Measurements from ENCODE around the gene KIR3DL2.
"Not testable (repeated sequence)": the region's sequence is repeated elsewhere in the genome, so short reads cannot be mapped to it uniquely, and the experiment has no call there.

KIR3DL2 gene

DNA sequence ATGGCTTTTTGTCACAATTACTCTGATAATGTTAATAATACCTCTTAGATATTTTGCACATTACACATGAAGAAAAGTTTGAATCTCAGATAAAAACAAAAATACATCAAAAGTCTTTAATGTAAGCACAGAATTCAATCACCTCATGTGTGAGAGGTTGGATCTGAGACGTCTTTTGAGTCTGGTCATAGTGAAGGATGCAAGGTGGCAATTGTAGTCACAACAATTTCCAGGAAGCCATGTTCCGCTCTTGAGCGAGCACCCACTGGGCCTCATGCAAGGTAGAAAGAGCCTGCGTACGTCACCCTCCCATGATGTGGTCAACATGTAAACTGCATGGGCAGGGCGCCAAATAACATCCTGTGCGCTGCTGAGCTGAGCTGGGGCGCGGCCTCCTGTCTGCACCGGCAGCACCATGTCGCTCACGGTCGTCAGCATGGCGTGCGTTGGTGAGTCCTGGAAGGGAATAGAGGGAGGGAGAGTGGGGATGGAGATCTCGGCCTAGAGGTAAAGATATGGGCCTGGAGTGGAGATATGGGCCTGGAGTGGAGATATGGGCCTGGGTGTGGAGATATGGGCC is at the start of gene KIR3DL2:
Gene KIR3DL2 (plus strand): TSS at position 383 of the 580 bp plus-strand sequence. CDS start 33 bp downstream, at position 416.
- not testable (repeated sequence) for DNase-seq

DNA sequence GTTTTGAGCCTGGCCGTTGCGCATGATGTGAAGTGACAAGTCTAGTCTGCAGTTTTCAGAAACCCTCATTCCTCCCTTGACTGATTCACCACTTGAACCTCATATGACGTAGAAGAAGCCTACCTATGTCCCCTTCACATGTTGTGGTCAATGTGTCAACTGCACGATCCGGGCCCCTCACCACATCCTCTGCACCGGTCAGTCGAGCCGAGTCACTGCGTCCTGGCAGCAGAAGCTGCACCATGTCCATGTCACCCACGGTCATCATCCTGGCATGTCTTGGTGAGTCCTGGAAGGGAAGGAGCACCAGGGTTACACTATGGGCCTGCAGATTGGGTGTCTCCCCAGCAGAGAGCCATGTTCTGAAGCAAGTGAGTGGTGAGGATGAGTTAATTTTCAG is 46.8 kb upstream of the KIR3DL2 start, which contains the start of gene KIR2DL4:
Gene KIR2DL4 (plus strand): TSS at position 201 of the 400 bp plus-strand sequence. CDS start 42 bp downstream, at position 243.
- no peak for DNase-seq

DNA sequence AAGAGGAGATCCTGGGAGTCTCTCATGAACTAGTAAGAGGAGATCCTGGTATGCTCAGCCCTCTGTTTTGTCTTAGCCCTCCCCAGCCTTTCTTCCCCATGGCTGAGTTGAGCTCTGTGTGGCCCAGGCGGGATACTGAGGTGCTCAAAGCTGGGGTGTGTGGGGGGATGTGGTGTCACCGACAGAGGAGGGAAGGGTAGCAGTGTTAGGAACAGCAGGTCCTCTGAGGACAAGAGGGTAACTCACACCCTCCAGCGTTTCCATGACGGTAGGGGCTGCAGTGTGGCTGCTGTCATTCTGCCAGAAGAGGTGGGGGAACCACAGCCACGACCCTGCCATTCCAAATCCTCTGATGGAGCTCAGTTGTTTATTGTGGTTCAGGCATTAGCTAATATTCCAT is 46.1 kb upstream of the KIR3DL2 start:
- no peak for DNase-seq

DNA sequence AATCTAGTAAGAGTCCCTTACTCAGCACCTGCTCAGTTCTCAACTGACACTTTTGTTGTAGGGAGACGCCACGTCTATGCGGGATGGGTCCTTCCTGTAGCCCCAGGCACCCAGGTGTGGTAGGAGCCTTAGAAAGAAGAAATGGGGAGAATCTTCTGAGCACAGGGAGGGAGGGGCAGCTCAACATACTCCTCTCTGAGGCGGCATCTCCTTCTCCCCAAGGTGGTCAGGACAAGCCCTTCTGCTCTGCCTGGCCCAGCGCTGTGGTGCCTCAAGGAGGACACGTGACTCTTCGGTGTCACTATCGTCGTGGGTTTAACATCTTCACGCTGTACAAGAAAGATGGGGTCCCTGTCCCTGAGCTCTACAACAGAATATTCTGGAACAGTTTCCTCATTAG is 45.7 kb upstream of the KIR3DL2 start:
- DNase-seq, result no peak

GRCh38 chr19:54805665-54806515 is 44.4 kb upstream of the KIR3DL2 start:
- no peak for DNase-seq

GRCh38 chr19:54806516-54806838 is 43.8 kb upstream of the KIR3DL2 start:
- no peak for DNase-seq

- DNase-seq, result not testable (repeated sequence)
Observed at GRCh38 chr19:54814571-54814970, 35.7 kb upstream of the KIR3DL2 start.

- DNase-seq, result not testable (repeated sequence)
Observed at GRCh38 chr19:54816251-54816650, 34.0 kb upstream of the KIR3DL2 start, which contains the start of gene KIR3DL1. TSS of gene KIR3DL1 (plus strand) at chr19:54816468.

DNA sequence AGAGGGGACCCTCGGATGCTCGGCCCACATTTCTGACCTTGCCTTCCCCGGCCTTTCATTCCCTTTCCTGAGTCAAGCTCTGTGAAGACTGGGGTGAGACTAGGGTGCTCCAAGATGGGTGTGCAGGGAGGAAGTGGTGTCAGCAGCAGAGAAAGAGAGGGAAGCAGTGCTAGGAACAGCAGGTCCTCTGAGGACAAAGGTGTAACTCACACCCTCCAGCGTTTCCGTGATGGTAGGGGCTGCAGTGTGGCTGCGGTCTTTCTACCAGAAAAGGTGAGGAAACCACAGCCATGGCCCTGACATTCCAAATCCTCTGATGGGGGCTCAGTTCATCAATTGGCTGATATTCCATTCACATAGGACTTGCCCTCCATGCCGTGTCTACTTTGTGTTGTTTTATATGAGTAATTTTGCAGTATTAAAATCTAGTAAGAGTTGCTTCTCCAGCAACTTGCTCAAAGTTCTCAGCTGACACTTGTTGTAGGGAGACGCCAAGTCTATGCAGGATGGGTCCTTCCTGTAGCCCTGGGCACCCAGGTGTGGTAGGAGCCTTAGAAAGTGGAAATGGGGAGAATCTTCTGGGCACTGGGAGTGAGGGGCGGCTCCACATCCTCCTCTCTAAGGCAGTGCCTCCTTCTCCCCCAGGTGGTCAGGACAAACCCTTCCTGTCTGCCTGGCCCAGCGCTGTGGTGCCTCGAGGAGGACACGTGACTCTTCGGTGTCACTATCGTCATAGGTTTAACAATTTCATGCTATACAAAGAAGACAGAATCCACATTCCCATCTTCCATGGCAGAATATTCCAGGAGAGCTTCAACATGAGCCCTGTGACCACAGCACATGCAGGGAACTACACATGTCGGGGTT is 32.3 kb upstream of the KIR3DL2 start:
- no peak for DNase-seq

GRCh38 chr19:54824416-54824815 is 25.8 kb upstream of the KIR3DL2 start:
- DNase-seq, result not testable (repeated sequence)

GRCh38 chr19:54825326-54825725 is 24.9 kb upstream of the KIR3DL2 start:
- DNase-seq, result not testable (repeated sequence)

- DNase-seq, result not testable (repeated sequence)
Observed at GRCh38 chr19:54828064-54828463, 22.2 kb upstream of the KIR3DL2 start.

- not testable (repeated sequence) for DNase-seq
Observed at GRCh38 chr19:54832496-54832895, 17.7 kb upstream of the KIR3DL2 start, which contains the start of gene KIR2DS4. TSS of gene KIR2DS4 (plus strand) at chr19:54832676.

- DNase-seq, result not testable (repeated sequence)
Observed at GRCh38 chr19:54835126-54835525, 15.1 kb upstream of the KIR3DL2 start.

- DNase-seq, result not testable (repeated sequence)
Observed at GRCh38 chr19:54837522-54837921, 12.7 kb upstream of the KIR3DL2 start.

- not testable (repeated sequence) for DNase-seq
Observed at GRCh38 chr19:54843171-54843570, 7.1 kb upstream of the KIR3DL2 start.

DNA sequence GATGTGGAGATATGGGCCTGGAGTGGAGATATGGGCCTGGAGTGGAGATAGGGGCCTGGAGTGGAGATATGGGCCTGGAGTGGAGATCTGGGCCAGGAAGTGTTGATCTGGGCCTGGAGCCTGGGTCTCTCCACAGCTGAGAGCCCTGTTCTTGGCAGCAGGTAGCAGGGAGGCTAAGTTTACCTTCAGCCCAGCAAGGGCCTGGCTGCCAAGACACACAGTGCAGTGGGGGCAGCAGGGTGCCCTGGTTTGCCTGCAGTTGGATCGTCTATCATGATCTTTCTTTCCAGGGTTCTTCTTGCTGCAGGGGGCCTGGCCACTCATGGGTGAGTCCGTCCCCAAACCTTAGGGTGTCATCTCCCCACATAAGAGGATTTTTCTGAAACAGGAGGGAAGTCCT is 687 bp downstream of the KIR3DL2 start:
- no peak for DNase-seq

DNA sequence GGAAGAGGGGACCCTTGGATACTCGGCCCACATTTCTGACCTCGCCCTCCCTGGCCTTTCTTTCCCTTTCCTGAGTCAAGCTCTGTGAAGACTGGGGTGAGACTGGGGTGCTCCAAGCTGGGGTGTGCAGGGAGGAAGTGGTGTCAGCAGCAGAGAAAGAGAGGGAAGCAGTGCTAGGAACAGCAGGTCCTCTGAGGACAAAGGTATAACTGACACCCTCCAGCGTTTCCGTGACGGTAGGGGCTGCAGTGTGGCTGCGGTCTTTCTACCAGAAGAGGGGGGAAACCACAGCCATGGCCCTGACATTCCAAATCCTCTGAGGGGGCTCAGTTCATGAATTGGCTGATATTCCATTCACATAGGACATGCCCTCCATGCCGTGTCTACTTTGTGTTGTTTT is 1.1 kb downstream of the KIR3DL2 start:
- DNase-seq, result no peak

GRCh38 chr19:54855241-54855640 is 5.0 kb downstream of the KIR3DL2 start:
- not testable (repeated sequence) for DNase-seq

GRCh38 chr19:54858476-54858875 is 8.2 kb downstream of the KIR3DL2 start:
- not testable (repeated sequence) for DNase-seq

GRCh38 chr19:54859421-54859820 is 9.2 kb downstream of the KIR3DL2 start:
- not testable (repeated sequence) for DNase-seq

All from anterior cingulate cortex (tissue), 58 donors.